GM12865 (cell line): ENCODE measurements around the gene CDH23.

Experiments
- DNase-seq: peaks from one replicate; pipeline ENCODE4 v3.0.0; 2010; ENCODE audit warnings: low read depth
- H3K4me3 ChIP-seq: 2 replicates; pipeline ENCODE4 v1.5.1; 2011; ENCODE audit warnings: mild to moderate bottlenecking, low read depth, low read length, control low read depth
- TF ChIP-seq, protein P1 (sequence below): IDR thresholded peaks from 2 replicates; pipeline ENCODE4 v1.5.1; 2011; ENCODE audit warnings: low read length, control low read depth, low read depth, inconsistent platforms; ENCODE audit not compliant: insufficient read depth; ENCODE audit errors: missing control alignments

The CDH23 gene

GRCh38 chr10:71419002-71419540, 22.4 kb downstream of the CDH23 start:
- TF ChIP-seq, protein P1, sequence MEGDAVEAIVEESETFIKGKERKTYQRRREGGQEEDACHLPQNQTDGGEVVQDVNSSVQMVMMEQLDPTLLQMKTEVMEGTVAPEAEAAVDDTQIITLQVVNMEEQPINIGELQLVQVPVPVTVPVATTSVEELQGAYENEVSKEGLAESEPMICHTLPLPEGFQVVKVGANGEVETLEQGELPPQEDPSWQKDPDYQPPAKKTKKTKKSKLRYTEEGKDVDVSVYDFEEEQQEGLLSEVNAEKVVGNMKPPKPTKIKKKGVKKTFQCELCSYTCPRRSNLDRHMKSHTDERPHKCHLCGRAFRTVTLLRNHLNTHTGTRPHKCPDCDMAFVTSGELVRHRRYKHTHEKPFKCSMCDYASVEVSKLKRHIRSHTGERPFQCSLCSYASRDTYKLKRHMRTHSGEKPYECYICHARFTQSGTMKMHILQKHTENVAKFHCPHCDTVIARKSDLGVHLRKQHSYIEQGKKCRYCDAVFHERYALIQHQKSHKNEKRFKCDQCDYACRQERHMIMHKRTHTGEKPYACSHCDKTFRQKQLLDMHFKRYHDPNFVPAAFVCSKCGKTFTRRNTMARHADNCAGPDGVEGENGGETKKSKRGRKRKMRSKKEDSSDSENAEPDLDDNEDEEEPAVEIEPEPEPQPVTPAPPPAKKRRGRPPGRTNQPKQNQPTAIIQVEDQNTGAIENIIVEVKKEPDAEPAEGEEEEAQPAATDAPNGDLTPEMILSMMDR, result no peak
- H3K4me3 ChIP-seq, result no peak overlapping the region
- no peak for DNase-seq

DNA sequence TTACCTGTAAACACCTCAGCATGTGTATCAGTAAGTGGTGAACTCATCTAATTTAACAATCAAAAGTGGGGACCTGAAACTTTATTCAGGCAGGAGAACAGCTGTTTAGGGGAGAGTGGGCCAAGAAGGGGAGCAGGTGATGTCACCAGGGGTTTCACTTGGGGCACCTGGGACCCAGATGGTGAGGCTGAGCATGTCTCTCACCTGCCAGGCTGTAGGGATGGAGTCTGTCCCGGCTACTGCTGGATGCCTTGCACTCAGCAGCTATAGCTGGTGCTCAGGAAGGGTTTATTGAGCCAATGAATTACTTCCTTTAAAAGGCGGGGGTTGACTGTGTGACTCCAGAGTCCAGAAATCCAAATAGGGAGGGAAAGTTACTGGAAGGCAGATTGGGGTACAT, 23.0 kb downstream of the CDH23 start:
- TF ChIP-seq, protein P1, result no peak
- no peak for DNase-seq
- H3K4me3 ChIP-seq, result no peak overlapping the region

DNA sequence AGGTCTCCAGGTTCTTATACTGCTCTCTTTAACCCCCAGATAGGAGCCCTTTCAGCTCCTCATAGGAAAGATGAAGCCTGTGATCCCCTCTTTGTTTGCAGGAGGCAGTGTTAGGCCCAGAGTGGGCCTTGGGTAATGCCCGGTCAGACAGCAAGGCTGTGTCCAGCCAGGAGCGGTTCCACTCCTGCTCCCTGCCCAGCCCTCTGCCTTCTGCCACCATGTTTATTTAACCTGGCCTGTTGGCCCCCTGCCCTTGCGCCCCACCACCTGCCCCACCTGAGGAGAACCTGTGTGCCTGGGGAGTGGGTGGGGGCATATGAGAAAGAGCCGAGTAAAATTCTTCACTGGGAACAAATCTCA, 24.3 kb downstream of the CDH23 start:
- no peak for DNase-seq
- TF ChIP-seq, protein P1, result no peak
- no peak overlapping the region for H3K4me3 ChIP-seq

DNA sequence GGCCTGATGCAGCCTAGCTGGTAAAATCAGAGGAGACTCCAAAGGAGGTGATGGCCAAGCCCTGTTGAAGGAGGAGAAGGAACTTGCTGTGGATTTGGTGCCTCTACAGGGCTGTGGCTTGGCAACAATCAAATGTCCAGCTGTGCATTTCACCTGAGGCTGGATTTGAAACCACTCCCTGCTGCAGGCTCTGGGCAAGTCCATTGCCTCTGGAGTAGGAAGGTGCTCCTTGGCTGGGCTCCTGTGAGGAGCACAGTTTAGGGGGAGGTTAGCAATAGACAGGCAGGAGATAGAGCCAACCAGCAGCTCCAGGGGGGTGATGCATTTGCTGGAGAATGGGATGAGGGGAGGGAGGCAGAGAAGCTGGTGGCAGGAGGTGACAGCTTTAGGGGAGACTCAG, 26.5 kb downstream of the CDH23 start:
- no peak overlapping the region for H3K4me3 ChIP-seq
- DNase-seq, result no peak
- TF ChIP-seq, protein P1, result no peak

- DNase-seq, result no peak
- TF ChIP-seq, protein P1, result no peak
- no peak overlapping the region for H3K4me3 ChIP-seq
Measured at GRCh38 chr10:71423901-71424300, 27.2 kb downstream of the CDH23 start.

DNA sequence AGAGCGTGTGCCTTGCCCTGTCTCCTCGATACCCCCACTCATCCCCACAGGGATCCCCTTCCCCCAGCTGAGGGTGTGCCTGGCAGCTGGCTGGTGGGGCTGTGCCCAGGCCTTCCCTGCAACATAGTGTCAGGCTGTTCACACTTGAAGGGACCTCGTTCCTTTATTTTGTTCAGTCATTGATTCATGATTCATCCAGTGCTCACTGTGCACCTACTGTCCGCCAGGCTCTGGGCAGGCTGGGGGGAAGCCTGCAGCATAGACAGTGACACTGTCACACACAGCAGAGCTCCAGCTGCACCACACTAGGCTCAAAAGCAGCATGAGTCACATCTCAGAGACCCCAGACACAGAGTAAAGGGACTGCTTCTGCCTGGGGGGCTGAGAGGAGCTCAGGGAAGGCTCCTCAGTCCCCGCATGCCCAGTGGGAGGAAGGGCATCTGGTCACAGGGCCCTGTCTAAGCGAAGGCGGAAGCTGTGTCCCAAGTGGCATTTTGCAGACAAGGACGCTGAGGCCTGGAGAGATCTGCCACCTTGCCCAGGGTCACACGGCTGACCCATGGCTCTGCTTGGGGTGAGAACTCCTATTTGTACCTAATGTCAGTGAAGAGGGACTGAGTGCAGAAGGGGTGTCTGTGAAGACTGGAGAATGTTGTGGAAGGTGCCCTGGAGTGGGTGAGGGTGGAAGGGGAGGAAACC, 27.9 kb downstream of the CDH23 start:
- no peak overlapping the region for H3K4me3 ChIP-seq
- TF ChIP-seq, protein P1, result no peak
- no peak for DNase-seq
